Ovary (tissue), 9 donors: ENCODE data around the gene PRRG4. TPM values are rescaled to one million over a fixed set of nuclear protein-coding genes. Genes with fewer than 3 reads are reported as not detected.
A peak's percentile ranks its signal among the peaks of the same experiment; 100 is the strongest.

Experiments used
- DNase-seq, 5 donors: peaks; one replicate each; pipeline ENCODE4 v3.0.0-alpha.2; 2019 to 2020
- H3K27ac ChIP-seq, 2 donors: fragments of 200-600 bp; one replicate each; pipeline versions ENCODE4 v1.5.1 to v1.8.0; 2019 to 2022
- H3K27me3 ChIP-seq: fragments of 200-600 bp; one replicate; pipeline ENCODE4 v1.8.0; 2022
- H3K36me3 ChIP-seq: fragments of 200-600 bp; sonication (generic); one replicate; pipeline ENCODE4 v1.5.1; 2019
- H3K4me1 ChIP-seq: one replicate; pipeline ENCODE4 v1.8.1; 2013; ENCODE audit warnings: mild to moderate bottlenecking, moderate library complexity; ENCODE audit not compliant: insufficient read depth
- H3K4me3 ChIP-seq: fragments of 200-600 bp; sonication (generic); one replicate; pipeline ENCODE4 v1.5.1; 2017
- H3K9me3 ChIP-seq, 2 donors: fragments of 200-600 bp in 1 of 2; sonication (generic) in 1 of 2; one replicate each; pipeline versions ENCODE4 v1.5.1 to v1.8.1; 2013 to 2019; ENCODE audit warnings: mild to moderate bottlenecking in 1 of 2, moderate library complexity in 1 of 2
- EP300 ChIP-seq: sonication (generic); formaldehyde crosslinking; IDR thresholded peaks from one replicate; pipeline ENCODE4 v1.6.1; 2017; ENCODE audit warnings: antibody characterized with exemption
- POLR2A ChIP-seq: fragments of 450-650 bp; IDR thresholded peaks from one replicate; pipeline ENCODE4 v1.6.1; 2017; ENCODE audit warnings: antibody characterized with exemption, mild to moderate bottlenecking, moderate library complexity
- WGBS, 3 donors: extraction: QIAGEN DNeasy Blood & Tissue Kit in 1 of 3; methylation state at CpG; one replicate each; pipeline versions ENCODE4 v1.1.5 to v1.1.7; 2013 to 2017; 5-methylcytosine and 5-hydroxymethylcytosine counted together
- intact Hi-C, 4 donors: fragments of 100-400 bp; cut with DNase I; formaldehyde crosslinking; loops; one replicate each; pipeline versions ENCODE4 v1.11.0 to v1.15.1; 2022 to 2023
- polyA plus RNA-seq, 2 donors: library from polyadenylated mRNA; stranded (reverse); fragments of 200-250 nt in 1 of 2; fragments of 350-450 nt in 1 of 2; fragmentation: Illumina TruSeq in 1 of 2; extraction: RNeasy Lipid Tissue Mini Kit (QIAGEN cat#74804) in 1 of 2; gene quantifications; one replicate each; pipeline ENCODE4 v1.2.3, GENCODE V29; 2013 to 2014
- total RNA-seq, 7 donors: library from RNA; depleted of rRNA in 2 of 7; stranded (reverse); fragments of >200 nt in 2 of 7; fragmentation: NEBNext Ultra II Directional in 3 of 7; extraction: Animal tissue kit (Norgen Biotek cat#: 25700) in 3 of 7; gene quantifications; one replicate each; pipeline versions ENCODE4 v1.1.0 to v1.2.4, GENCODE V29; 2016 to 2023
- TF ChIP-seq, protein P1 (sequence below), 3 donors: fragments of 450-650 bp in 2 of 3; fragments of 200-600 bp in 1 of 3; IDR thresholded peaks; one replicate each; pipeline versions ENCODE4 v1.5.1 to v1.8.0; 2016 to 2022; ENCODE audit warnings: antibody characterized with exemption in 3 of 3, mild to moderate bottlenecking in 1 of 3
- donor health status: DM: no; HTN: no; CAD: no; lungs with moderate emphysema.
- donor health status: DM: no; HTN: no; CAD: no.
- donor health status: Bipolar disorder and iron deficiency.
- donor health status: DM: yes; HTN: yes; CAD: no.
- donor health status: DM: no; HTN: no; CAD: no.
- donor health status: DM: yes; HTN: yes; CAD: no.

The PRRG4 gene
- total and polyA plus RNA-seq, 9 donors, result 0.17 to 6.5 (median 0.48) TPM

DNA sequence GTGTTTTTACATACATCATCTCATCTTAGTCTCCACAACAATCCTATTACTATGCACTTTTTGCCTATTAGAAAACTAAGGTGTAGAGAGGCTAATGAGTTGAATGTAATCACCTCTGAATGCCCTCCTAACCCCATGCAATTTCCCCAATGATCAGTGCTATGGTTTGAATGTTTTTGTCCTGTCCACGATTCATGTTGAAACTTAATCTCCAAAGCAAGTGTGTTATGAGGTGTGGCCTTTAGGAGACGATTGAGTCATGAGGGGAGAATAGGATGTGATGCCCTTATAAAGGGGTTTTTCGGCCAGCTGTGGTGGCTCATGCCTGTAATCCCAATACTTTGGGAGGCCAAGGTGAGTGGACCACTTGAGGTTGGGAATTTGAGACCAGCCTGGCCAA, 33.3 kb upstream of the PRRG4 start:
- no peaks in the 10 kb centered on the region for H3K4me1 ChIP-seq
- no peaks in the 10 kb centered on the region for H3K27me3 ChIP-seq
- no peaks in the 10 kb centered on the region for H3K36me3 ChIP-seq
- TF ChIP-seq, protein P1, sequence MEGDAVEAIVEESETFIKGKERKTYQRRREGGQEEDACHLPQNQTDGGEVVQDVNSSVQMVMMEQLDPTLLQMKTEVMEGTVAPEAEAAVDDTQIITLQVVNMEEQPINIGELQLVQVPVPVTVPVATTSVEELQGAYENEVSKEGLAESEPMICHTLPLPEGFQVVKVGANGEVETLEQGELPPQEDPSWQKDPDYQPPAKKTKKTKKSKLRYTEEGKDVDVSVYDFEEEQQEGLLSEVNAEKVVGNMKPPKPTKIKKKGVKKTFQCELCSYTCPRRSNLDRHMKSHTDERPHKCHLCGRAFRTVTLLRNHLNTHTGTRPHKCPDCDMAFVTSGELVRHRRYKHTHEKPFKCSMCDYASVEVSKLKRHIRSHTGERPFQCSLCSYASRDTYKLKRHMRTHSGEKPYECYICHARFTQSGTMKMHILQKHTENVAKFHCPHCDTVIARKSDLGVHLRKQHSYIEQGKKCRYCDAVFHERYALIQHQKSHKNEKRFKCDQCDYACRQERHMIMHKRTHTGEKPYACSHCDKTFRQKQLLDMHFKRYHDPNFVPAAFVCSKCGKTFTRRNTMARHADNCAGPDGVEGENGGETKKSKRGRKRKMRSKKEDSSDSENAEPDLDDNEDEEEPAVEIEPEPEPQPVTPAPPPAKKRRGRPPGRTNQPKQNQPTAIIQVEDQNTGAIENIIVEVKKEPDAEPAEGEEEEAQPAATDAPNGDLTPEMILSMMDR (IDR thresholded peaks at IDR 0.05), result no peak
- TF ChIP-seq EP300 (no peak), POLR2A (no peak)
- 82 to 85% (median 82%) methylated on average over 3 of the region's 3 CpGs for WGBS, 3 donors
- no peak overlapping the region for H3K27ac ChIP-seq
- no peak overlapping the region for H3K4me3 ChIP-seq
- H3K9me3 ChIP-seq, result no peaks in the 10 kb centered on the region
- DNase-seq, result no peak
- intact Hi-C loops, result loop anchor here in 1 of 4 donors (10.0 kb wide), 1 partner anchor 482 kb away; no protein-coding TSS in a partner anchor

DNA sequence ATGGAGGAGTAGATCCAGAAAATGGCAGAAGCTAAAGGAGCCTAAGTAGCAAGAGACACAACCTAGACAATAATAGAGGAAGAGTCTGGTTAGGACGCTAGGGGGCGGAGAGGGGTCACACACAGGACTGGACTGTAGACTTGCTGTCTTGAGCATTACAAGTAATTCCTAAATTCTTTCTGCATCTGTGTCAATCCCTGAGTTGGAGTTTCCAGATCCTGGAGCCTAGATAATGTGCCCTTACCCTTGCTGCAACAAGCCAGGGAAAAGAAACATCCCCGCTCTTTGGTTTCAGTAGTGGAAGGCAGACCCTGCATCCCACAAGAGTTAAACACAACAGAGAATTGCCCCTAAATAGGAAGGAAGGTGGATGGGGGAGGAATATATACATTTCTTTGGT, 20.4 kb upstream of the PRRG4 start:
- intact Hi-C loops, result loop anchor here in 1 of 4 donors (2.0 kb wide), 1 partner anchor 257 kb away; no protein-coding TSS in a partner anchor
- DNase-seq, result peak; percentile 37 to 61 (median 57)
- no peak overlapping the region for H3K4me3 ChIP-seq
- H3K36me3 ChIP-seq, result no peaks in the 10 kb centered on the region
- no peak for TF ChIP-seq EP300
- no peak for TF ChIP-seq POLR2A
- TF ChIP-seq, protein P1 (IDR thresholded peaks at IDR 0.05), result peak in 1 of 3 donors; percentile 33
- 21 to 26% (median 22%) methylated on average over 3 of the region's 3 CpGs for WGBS, 3 donors
- no peaks in the 10 kb centered on the region for H3K4me1 ChIP-seq
- no peaks in the 10 kb centered on the region for H3K9me3 ChIP-seq
- H3K27me3 ChIP-seq, result no peaks in the 10 kb centered on the region
- H3K27ac ChIP-seq, result no peak overlapping the region

DNA sequence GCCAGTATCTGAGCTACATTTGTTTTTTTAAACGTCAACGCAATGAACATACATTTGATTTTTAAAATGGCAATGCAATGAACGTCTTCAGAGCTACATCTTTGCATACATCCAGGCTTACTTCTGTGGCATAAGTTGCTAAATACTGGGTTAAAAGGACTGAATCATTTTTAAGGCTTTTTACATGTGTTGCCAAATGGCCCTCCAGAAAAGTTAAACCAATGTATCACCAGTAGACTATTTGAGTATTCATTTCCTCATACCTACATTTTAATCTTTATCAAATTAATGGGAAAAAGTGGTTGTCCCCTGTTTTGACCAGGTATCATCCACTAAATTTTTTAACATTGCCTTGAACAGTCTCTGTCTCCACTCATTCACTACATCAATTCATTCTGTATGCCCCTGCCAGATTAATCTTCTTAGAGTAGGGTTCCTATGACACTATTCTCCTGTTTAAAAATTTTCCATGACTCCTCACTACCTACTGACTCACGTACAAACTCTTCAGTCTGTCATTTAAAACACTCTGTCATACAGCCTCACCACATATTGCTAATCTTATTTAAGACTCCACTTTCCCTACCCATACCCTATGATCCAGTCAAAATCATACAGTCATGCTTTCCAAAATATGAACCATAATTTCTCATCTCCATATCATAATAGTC, 12.4 kb upstream of the PRRG4 start:
- Histone ChIP-seq H3K9me3 (no peaks in the 10 kb centered on the region), H3K27me3 (no peaks in the 10 kb centered on the region), H3K36me3 (no peaks in the 10 kb centered on the region), H3K4me3 (no peak overlapping the region), H3K27ac (no peak overlapping the region), H3K4me1 (no peaks in the 10 kb centered on the region)
- WGBS, 3 donors, result 85 to 88% (median 86%) methylated on average over 4 of the region's 4 CpGs
- intact Hi-C loops, result no loop called here
- no peak for DNase-seq
- TF ChIP-seq, protein P1 (IDR thresholded peaks at IDR 0.05), result no peak
- TF ChIP-seq POLR2A (no peak), EP300 (no peak)

DNA sequence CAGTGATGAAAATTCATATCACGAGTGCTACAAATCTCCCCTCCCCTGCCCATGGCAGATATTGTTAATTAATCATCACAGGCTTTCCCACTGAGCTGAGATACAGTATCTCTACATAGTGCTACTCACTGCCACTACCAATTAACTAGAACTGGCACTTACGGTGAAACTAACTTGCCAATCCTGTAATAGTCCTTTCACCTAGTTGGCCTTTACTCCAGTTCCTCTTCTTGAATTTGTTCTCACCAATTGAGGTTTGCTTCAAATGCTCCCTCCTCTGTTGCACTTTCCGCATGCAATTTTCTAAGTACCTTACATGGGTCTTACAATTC, 11.9 kb upstream of the PRRG4 start:
- 72 to 85% (median 78%) methylated on average over 3 of the region's 3 CpGs for WGBS, 3 donors
- Histone ChIP-seq H3K36me3 (no peaks in the 10 kb centered on the region), H3K4me3 (no peak overlapping the region), H3K27ac (no peak overlapping the region), H3K4me1 (no peaks in the 10 kb centered on the region), H3K9me3 (no peaks in the 10 kb centered on the region), H3K27me3 (no peaks in the 10 kb centered on the region)
- TF ChIP-seq, protein P1 (IDR thresholded peaks at IDR 0.05), result no peak
- TF ChIP-seq EP300 (no peak), POLR2A (no peak)
- DNase-seq, result no peak
- intact Hi-C loops, result no loop called here
